ENCODE data around the gene CDK4. TPM values are rescaled to one million over a fixed set of nuclear protein-coding genes. Genes with fewer than 3 reads are reported as not detected.
"Not testable (repeated sequence)": the region's sequence is repeated elsewhere in the genome, so short reads cannot be mapped to it uniquely, and the experiment has no call there.

Gene CDK4
- total RNA-seq, 1 donor from 2014 or later: 41.1 TPM

- intact Hi-C loops (cut with DNase I); ATAC-seq (ENCODE audit: poor library complexity); DNase-seq: not testable (repeated sequence)
These were observed 22.5 kb upstream of the CDK4 start for GRCh38 chr12:57774634-57775033.

- peak; percentile 77 for DNase-seq
- intact Hi-C loops (cut with DNase I): no loop called here
These were observed 20.6 kb upstream of the CDK4 start, which contains the start of gene EEF1AKMT3 for GRCh38 chr12:57772429-57773322. Gene EEF1AKMT3 (plus strand): TSS chr12:57772614. CDS start chr12:57772725, 111 bp downstream.

GRCh38 chr12:57771873-57772428 lies 19.8 kb upstream of the CDK4 start, which contains the start of gene METTL1:
Gene METTL1 (minus strand): TSS chr12:57772105. CDS start chr12:57772083, 22 bp downstream.
- intact Hi-C loops (cut with DNase I): no loop called here
- DNase-seq: peak; percentile 96
- peak; percentile 98 for ATAC-seq (ENCODE audit: poor library complexity)

More at GRCh38 chr12:57772429-57773322, 20.6 kb upstream of the CDK4 start, which contains the start of gene EEF1AKMT3:
- peak; percentile 77 for ATAC-seq (ENCODE audit: poor library complexity)

GRCh38 chr12:57771236-57771872 lies 19.2 kb upstream of the CDK4 start:
- DNase-seq: peak; percentile 93

GRCh38 chr12:57770734-57771133 lies 18.6 kb upstream of the CDK4 start:
- intact Hi-C loops (cut with DNase I): no loop called here
- DNase-seq (no peak), ATAC-seq (ENCODE audit: poor library complexity) (no peak)

More at GRCh38 chr12:57771236-57771872, 19.2 kb upstream of the CDK4 start:
- peak; percentile 78 for ATAC-seq (ENCODE audit: poor library complexity)
- intact Hi-C loops (cut with DNase I): no loop called here

- ATAC-seq (ENCODE audit: poor library complexity) (no peak), DNase-seq (no peak)
- intact Hi-C loops (cut with DNase I): no loop called here
These were observed 17.5 kb upstream of the CDK4 start for GRCh38 chr12:57769594-57769993.

GRCh38 chr12:57767876-57768275 lies 15.8 kb upstream of the CDK4 start:
- ATAC-seq (ENCODE audit: poor library complexity): no peak
- DNase-seq: no peak
- intact Hi-C loops (cut with DNase I): no loop called here

GRCh38 chr12:57767305-57767698 lies 15.2 kb upstream of the CDK4 start:
- ATAC-seq (ENCODE audit: poor library complexity): no peak
- intact Hi-C loops (cut with DNase I): no loop called here

GRCh38 chr12:57766464-57767304 lies 14.6 kb upstream of the CDK4 start, which contains the start of gene CYP27B1:
Gene CYP27B1 (minus strand): TSS chr12:57767078. CDS start chr12:57767041, 37 bp downstream.
- intact Hi-C loops (cut with DNase I): no loop called here
- ATAC-seq (ENCODE audit: poor library complexity): peak; percentile 7
- no peak for DNase-seq

More at GRCh38 chr12:57767305-57767698, 15.2 kb upstream of the CDK4 start:
- no peak for DNase-seq

GRCh38 chr12:57765698-57766463 lies 13.8 kb upstream of the CDK4 start:
- intact Hi-C loops (cut with DNase I): no loop called here
- no peak for DNase-seq
- ATAC-seq (ENCODE audit: poor library complexity): peak; percentile 23

GRCh38 chr12:57765003-57765697 lies 13.0 kb upstream of the CDK4 start:
- DNase-seq (no peak), ATAC-seq (ENCODE audit: poor library complexity) (peak; percentile 48)
- intact Hi-C loops (cut with DNase I): no loop called here

GRCh38 chr12:57764662-57765002 lies 12.5 kb upstream of the CDK4 start:
- intact Hi-C loops (cut with DNase I): no loop called here
- ATAC-seq (ENCODE audit: poor library complexity) (no peak), DNase-seq (no peak)

GRCh38 chr12:57763881-57764661 lies 12.0 kb upstream of the CDK4 start:
- ATAC-seq (ENCODE audit: poor library complexity): no peak
- intact Hi-C loops (cut with DNase I): no loop called here
- DNase-seq: no peak

- DNase-seq (no peak), ATAC-seq (ENCODE audit: poor library complexity) (no peak)
- intact Hi-C loops (cut with DNase I): no loop called here
These were observed 10.4 kb upstream of the CDK4 start for GRCh38 chr12:57762463-57762862.

- ATAC-seq (ENCODE audit: poor library complexity) (no peak), DNase-seq (no peak)
- intact Hi-C loops (cut with DNase I): no loop called here
These were observed 9.4 kb upstream of the CDK4 start for GRCh38 chr12:57761391-57761998.

GRCh38 chr12:57760347-57760982 lies 8.4 kb upstream of the CDK4 start:
- no peak for DNase-seq
- no peak for ATAC-seq (ENCODE audit: poor library complexity)
- intact Hi-C loops (cut with DNase I): no loop called here

Measured in Right ventricle myocardium superior (tissue), 1 donor.